ENCODE results near the gene CNDP2. TPM values are rescaled to one million over a fixed set of nuclear protein-coding genes. Genes with fewer than 3 reads are reported as not detected.

The CNDP2 gene
- 80.1 to 90.8 TPM (median 82.6 TPM) in 5 replicates for total RNA-seq (2022; extraction: Qiagen RNA extraction)

DNA sequence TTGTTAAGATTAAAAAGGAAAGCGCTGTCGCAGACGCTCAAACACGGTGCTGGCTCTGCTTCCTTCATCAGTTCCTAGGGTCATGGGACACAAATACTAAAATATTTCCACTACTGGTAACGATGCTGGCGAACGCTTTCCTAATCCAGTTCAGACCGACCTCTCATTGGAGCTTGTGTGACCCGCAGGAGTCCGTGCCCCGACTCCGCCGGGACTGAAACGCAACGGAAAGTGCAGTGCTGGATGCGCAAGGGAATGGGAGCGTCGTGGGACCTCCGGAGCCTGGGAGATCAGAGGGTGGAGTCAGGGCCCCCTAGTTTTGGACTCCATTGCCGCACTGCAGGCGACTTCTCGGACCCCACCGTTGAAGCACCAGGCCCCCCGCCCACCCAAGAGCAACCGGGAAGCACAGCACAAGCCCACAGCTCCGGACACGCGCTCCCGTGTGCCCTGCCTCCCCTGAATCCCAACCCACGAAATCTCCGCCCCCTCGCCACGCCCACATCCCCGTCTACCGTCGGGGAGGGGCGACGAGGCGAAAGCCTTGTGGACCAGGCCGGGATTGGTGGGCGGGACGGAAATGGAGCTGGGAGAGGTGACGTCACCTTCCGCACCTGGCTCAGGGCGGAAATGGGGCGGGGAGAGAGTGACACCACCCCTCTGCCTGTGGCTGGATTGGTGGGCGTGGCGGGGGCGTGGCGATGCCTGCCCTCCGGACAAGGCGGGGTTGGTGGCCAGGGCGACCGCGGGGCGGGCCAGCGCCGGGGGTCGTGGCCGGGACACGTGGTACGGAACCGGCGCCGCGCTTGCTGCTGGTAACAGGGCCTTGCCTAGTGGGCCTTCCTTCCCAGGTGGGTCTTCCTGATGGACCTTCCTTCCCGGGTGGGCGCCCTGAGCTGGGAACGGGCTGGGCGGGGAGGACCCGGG, at the start of gene CNDP2:
TSS of gene CNDP2 (plus strand) at position 783 of the 927 bp plus-strand sequence. CDS start 3,611 bp downstream, outside the sequence.

DNA sequence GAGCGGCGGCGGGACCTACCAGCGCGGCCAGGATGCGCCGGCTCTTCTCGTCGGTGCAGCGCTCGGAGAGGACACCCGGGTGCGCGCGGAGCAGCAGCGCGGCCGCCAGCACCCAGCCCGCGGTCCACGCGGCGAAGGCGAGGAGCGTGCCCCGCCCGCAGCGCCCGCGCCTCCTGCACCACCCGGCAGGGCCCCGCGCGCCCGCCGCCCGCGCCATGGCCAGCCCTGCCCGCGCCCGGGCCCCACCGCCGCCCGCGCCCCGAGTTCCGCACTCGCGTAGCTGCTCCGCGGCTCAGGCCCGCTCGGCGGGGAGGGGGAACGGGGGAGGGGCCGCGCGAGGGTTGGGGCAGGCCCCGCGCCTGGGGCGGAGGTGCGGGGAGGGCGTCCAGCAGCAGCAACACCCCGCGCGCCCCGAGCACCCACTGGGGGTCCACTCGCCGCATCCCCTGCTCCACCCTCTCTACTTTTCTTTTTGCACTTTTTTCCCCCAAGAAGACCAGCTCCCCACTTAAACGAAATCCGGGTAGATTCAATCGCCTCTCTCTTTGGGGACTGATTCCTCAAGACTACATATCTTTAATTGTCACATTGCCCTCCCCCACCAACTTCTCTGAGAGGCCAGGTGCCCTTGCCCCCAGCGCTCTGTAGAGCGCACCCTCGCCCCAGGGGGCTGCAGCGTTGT, 39.0 kb upstream of the CNDP2 start, which contains the start of gene DIPK1C:
TSS of gene DIPK1C (minus strand) at position 266 of the 682 bp plus-strand sequence. CDS start at position 217, 49 bp downstream.

GRCh38 chr18:74534150-74534969, 38.2 kb downstream of the CNDP2 start, which contains the start of gene CNDP1:
Gene CNDP1, plus strand, starts transcription at chr18:74534500. Its CDS starts 168 bp downstream, at chr18:74534668.

Other genes starting within 250 kb of the CNDP2 start
- 123 to 145 TPM (median 131 TPM) in 5 replicates for gene CYB5A, start 204.4 kb upstream of the CNDP2 start, total RNA-seq (2022; extraction: Qiagen RNA extraction)
- gene C18orf63, start 180.5 kb upstream of the CNDP2 start, total RNA-seq (2022; extraction: Qiagen RNA extraction), result not detected in 5 replicates
- not detected in 5 replicates for gene DIPK1C, start 39.1 kb upstream of the CNDP2 start, total RNA-seq (2022; extraction: Qiagen RNA extraction)
- gene CNDP1, start 38.1 kb downstream of the CNDP2 start, total RNA-seq (2022; extraction: Qiagen RNA extraction), result not detected in 5 replicates
- 2.1 to 2.7 TPM (median 2.5 TPM) in 5 replicates for gene ZNF407, start 101.5 kb downstream of the CNDP2 start, total RNA-seq (2022; extraction: Qiagen RNA extraction)